ENCODE results near the gene POC1A.
A peak's percentile ranks its signal among the peaks of the same experiment; 100 is the strongest.

Gene POC1A

GRCh38 chr3:52077925-52078324, 76.3 kb downstream of the POC1A start:
- Mint-ChIP-seq H3K9me3 (no peaks in the 10 kb centered on the region), H3K4me3 (no peak overlapping the region), H3K27ac (peak overlapping the region; percentile 25), H3K27me3 (ENCODE audit: low read depth, poor library complexity) (no peaks in the 10 kb centered on the region), H3K4me1 (peaks cover 46% of the 10 kb centered on the region), H3K36me3 (ENCODE audit: low read depth) (no peaks in the 10 kb centered on the region)
- DNase-seq, result no peak
- TF ChIP-seq, protein P1, sequence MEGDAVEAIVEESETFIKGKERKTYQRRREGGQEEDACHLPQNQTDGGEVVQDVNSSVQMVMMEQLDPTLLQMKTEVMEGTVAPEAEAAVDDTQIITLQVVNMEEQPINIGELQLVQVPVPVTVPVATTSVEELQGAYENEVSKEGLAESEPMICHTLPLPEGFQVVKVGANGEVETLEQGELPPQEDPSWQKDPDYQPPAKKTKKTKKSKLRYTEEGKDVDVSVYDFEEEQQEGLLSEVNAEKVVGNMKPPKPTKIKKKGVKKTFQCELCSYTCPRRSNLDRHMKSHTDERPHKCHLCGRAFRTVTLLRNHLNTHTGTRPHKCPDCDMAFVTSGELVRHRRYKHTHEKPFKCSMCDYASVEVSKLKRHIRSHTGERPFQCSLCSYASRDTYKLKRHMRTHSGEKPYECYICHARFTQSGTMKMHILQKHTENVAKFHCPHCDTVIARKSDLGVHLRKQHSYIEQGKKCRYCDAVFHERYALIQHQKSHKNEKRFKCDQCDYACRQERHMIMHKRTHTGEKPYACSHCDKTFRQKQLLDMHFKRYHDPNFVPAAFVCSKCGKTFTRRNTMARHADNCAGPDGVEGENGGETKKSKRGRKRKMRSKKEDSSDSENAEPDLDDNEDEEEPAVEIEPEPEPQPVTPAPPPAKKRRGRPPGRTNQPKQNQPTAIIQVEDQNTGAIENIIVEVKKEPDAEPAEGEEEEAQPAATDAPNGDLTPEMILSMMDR (IDR thresholded peaks at IDR 0.05), result no peak

DNA sequence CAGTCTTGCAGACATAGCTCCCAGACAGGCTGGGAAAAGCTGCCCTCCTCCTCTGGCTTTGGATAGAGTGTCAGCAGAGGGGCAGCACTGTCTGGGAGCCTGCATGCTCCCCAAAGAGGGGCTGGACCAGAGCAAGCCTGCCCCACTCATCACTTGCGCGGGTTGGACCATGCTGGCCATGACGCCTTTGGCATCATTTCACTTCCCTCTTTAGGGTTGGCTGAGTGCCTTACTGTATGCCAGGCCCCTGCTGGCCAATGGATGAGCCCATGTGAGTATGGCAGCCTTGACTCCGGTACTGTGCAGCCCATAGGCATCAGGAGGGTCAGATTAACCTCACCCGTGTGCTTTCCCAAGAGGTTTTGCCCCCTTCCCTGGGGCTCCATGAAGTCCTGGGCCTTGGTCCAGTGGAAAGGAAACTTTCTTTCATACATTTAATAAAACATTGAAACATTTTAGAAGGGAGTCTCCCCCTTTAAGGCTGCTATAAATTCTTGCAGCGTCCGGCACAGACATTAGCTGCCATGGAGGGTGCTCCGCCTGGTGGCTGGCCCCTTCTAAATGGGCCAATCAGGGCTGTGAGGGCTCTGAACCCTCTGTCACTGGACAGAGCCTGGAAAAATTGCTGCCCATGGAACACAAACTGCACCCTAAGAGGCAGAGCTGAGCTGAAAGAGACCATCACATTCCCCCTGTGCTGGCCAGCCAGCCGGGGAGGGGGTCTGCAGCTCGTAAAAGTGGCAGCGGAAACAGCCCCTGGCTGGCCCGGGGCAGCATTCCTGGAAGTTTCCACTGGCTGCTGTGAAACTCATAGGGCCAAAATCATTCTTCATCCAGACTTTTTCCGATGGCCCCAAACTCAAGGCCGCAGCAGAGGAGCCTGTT, 77.1 kb downstream of the POC1A start:
- peaks cover 46% of the 10 kb centered on the region for H3K4me1 Mint-ChIP-seq
- H3K36me3 Mint-ChIP-seq (ENCODE audit: low read depth), result no peaks in the 10 kb centered on the region
- TF ChIP-seq, protein P1 (IDR thresholded peaks at IDR 0.05), result no peak
- peak overlapping the region; percentile 25 for H3K27ac Mint-ChIP-seq
- DNase-seq, result no peak
- H3K27me3 Mint-ChIP-seq (ENCODE audit: low read depth, poor library complexity), result no peaks in the 10 kb centered on the region
- H3K9me3 Mint-ChIP-seq, result no peaks in the 10 kb centered on the region
- H3K4me3 Mint-ChIP-seq, result no peak overlapping the region

GRCh38 chr3:52073490-52073889, 80.7 kb downstream of the POC1A start:
- no peak overlapping the region for H3K27ac Mint-ChIP-seq
- peaks cover 55% of the 10 kb centered on the region for H3K4me1 Mint-ChIP-seq
- H3K36me3 Mint-ChIP-seq (ENCODE audit: low read depth), result no peaks in the 10 kb centered on the region
- peaks cover 10% of the 10 kb centered on the region for H3K27me3 Mint-ChIP-seq (ENCODE audit: low read depth, poor library complexity)
- H3K9me3 Mint-ChIP-seq, result no peaks in the 10 kb centered on the region
- H3K4me3 Mint-ChIP-seq, result no peak overlapping the region
- no peak for DNase-seq
- TF ChIP-seq, protein P1 (IDR thresholded peaks at IDR 0.05), result no peak

DNA sequence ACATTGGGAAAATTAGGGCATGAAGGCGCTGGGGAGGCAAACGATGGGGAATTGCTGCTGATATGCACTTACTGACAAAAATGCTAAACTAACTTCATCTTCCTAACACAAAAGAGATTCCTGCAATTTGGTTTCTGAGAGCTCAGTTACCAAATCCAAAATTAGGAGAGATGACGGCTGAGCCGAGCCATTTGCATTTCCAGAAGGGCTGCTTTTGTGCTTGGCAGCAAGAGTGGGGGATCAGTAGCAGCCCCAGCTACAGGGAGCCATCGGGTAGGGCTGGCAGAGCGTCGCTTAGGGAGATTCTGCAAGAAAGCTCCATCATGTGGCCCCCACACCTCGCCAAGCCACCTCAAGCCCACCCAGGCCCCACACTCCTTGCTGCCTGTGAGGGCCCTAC, 81.8 kb downstream of the POC1A start:
- no peak for DNase-seq
- Mint-ChIP-seq H3K9me3 (no peaks in the 10 kb centered on the region), H3K4me3 (no peak overlapping the region), H3K27ac (no peak overlapping the region), H3K36me3 (ENCODE audit: low read depth) (no peaks in the 10 kb centered on the region), H3K4me1 (peaks cover 58% of the 10 kb centered on the region), H3K27me3 (ENCODE audit: low read depth, poor library complexity) (peaks cover 10% of the 10 kb centered on the region)
- TF ChIP-seq, protein P1 (IDR thresholded peaks at IDR 0.05), result no peak

DNA sequence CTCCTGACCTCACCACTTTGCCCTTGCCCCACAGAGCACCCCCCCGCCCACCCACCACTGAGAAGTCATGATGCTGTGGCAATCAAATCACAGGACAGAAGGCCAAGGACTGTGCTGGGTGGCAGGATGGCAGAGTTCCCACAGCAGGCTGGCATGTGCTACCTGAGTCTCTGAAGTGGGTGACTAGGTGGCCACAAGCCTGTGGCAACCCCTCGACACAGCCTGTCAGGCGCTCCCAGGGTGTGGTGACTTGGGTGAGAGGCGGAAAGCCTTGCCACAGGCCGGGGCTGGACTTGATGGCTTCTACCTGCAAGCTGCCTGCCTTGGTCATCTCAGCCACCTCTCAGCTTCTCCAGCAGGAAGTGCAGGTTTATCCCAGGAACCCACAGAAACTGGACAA, 82.2 kb downstream of the POC1A start:
- Mint-ChIP-seq H3K4me1 (peaks cover 58% of the 10 kb centered on the region), H3K27me3 (ENCODE audit: low read depth, poor library complexity) (peaks cover 10% of the 10 kb centered on the region), H3K4me3 (no peak overlapping the region), H3K9me3 (no peaks in the 10 kb centered on the region), H3K27ac (no peak overlapping the region), H3K36me3 (ENCODE audit: low read depth) (no peaks in the 10 kb centered on the region)
- DNase-seq, result no peak
- TF ChIP-seq, protein P1 (IDR thresholded peaks at IDR 0.05), result no peak

Data from nephron progenitor cell (in vitro differentiated cells).